CD14-positive monocyte (primary cell): ENCODE results near the gene KANSL3. TPM values are rescaled to one million over a fixed set of nuclear protein-coding genes. Genes with fewer than 3 reads are reported as not detected.
A peak's percentile ranks its signal among the peaks of the same experiment; 100 is the strongest.

Source experiments
- DNase-seq, 3 donors: peaks; one replicate each; pipeline ENCODE4 v3.0.0-alpha.2; 2011 to 2022
- H2AFZ ChIP-seq: 2 replicates; pipeline ENCODE4 v1.6.0; 2012; ENCODE audit warnings: mild to moderate bottlenecking, low read depth, low read length, inconsistent platforms; ENCODE audit not compliant: insufficient read depth, poor library complexity, severe bottlenecking
- H3K27ac ChIP-seq, 2 donors: 1 replicate in 1 of 2; 2 replicates in 1 of 2; pipeline ENCODE4 v1.5.1; 2012 to 2013; ENCODE audit warnings: low read length in 2 of 2, control low read depth in 1 of 2, inconsistent platforms in 1 of 2, low read depth in 1 of 2, mild to moderate bottlenecking in 1 of 2
- H3K27me3 ChIP-seq, 2 donors: one replicate each; pipeline versions ENCODE4 v1.6.0 to v1.6.1; 2011 to 2013; ENCODE audit warnings: low read length in 2 of 2; ENCODE audit not compliant: control insufficient read depth in 2 of 2, insufficient read depth in 2 of 2
- H3K36me3 ChIP-seq, 2 donors: replicated peaks in 1 of 2; 1 replicate in 1 of 2; 2 replicates in 1 of 2; pipeline versions ENCODE4 v1.5.1 to v1.6.1; 2012 to 2013; ENCODE audit warnings: low read length in 2 of 2, control low read depth in 1 of 2, inconsistent platforms in 1 of 2, mild to moderate bottlenecking in 1 of 2; ENCODE audit not compliant: insufficient read depth in 2 of 2, control insufficient read depth in 1 of 2
- H3K4me1 ChIP-seq, 2 donors: 1 replicate in 1 of 2; 2 replicates in 1 of 2; pipeline versions ENCODE4 v1.5.1 to v1.6.1; 2012 to 2013; ENCODE audit warnings: low read length in 2 of 2, control low read depth in 1 of 2, inconsistent platforms in 1 of 2, mild to moderate bottlenecking in 1 of 2, moderate library complexity in 1 of 2; ENCODE audit not compliant: insufficient read depth in 2 of 2, control insufficient read depth in 1 of 2
- H3K4me2 ChIP-seq: replicated peaks from 2 replicates; pipeline ENCODE3; 2012; ENCODE audit warnings: low read length, moderate library complexity, mild to moderate bottlenecking; ENCODE audit not compliant: poor library complexity, severe bottlenecking; ENCODE audit errors: extremely low read depth
- H3K4me3 ChIP-seq, 3 experiments: fragments of 200-600 bp in 1 of 3; sonication (generic) in 1 of 3; replicated peaks in 1 of 3; 1 replicate in 2 of 3; 2 replicates in 1 of 3; pipeline ENCODE4 v1.5.1; 2011 to 2013; ENCODE audit warnings: low read length in 3 of 3, mild to moderate bottlenecking in 3 of 3, control low read depth in 2 of 3, low read depth in 2 of 3, inconsistent platforms in 1 of 3, moderate library complexity in 1 of 3
- H3K79me2 ChIP-seq: 2 replicates; pipeline ENCODE4 v1.6.0; 2012; ENCODE audit warnings: mild to moderate bottlenecking, control low read depth, inconsistent platforms, low read length, moderate library complexity; ENCODE audit not compliant: insufficient read depth
- H3K9ac ChIP-seq: 2 replicates; pipeline ENCODE4 v1.6.0; 2017; ENCODE audit warnings: low read length, mild to moderate bottlenecking; ENCODE audit not compliant: insufficient read depth, poor library complexity, severe bottlenecking
- H3K9me3 ChIP-seq, 2 donors: replicated peaks in 1 of 2; 1 replicate in 1 of 2; 2 replicates in 1 of 2; pipeline versions ENCODE4 v1.5.1 to v1.6.1; 2012 to 2013; ENCODE audit warnings: low read length in 2 of 2, control low read depth in 1 of 2; ENCODE audit not compliant: control insufficient read depth in 1 of 2, insufficient read depth in 1 of 2
- H4K20me1 ChIP-seq: 2 replicates; pipeline ENCODE4 v1.6.0; 2012; ENCODE audit warnings: mild to moderate bottlenecking, low read length, control low read depth, moderate library complexity; ENCODE audit not compliant: insufficient read depth
- H3K27ac Mint-ChIP-seq, 7 donors: one replicate each; pipeline ENCODE4 v1.8.0; 2020; ENCODE audit warnings: mild to moderate bottlenecking in 7 of 7, mixed read lengths in 7 of 7, moderate library complexity in 6 of 7, inconsistent platforms in 2 of 7
- H3K27me3 Mint-ChIP-seq, 3 donors: one replicate each; pipeline ENCODE4 v1.8.0; 2021 to 2022; ENCODE audit warnings: low read depth in 3 of 3, mild to moderate bottlenecking in 3 of 3, mixed read lengths in 3 of 3, moderate library complexity in 3 of 3, inconsistent platforms in 1 of 3
- H3K36me3 Mint-ChIP-seq, 2 donors: one replicate each; pipeline ENCODE4 v1.8.0; 2020; ENCODE audit warnings: mixed read lengths in 2 of 2, inconsistent platforms in 1 of 2, mild to moderate bottlenecking in 1 of 2
- H3K4me1 Mint-ChIP-seq: one replicate; pipeline ENCODE4 v1.8.0; 2020; ENCODE audit warnings: mild to moderate bottlenecking, mixed read lengths
- H3K4me3 Mint-ChIP-seq, 2 donors: one replicate each; pipeline ENCODE4 v1.8.0; 2020; ENCODE audit warnings: mild to moderate bottlenecking in 2 of 2, mixed read lengths in 2 of 2, moderate library complexity in 1 of 2
- H3K9me3 Mint-ChIP-seq, 7 donors: one replicate each; pipeline ENCODE4 v1.8.0; 2020 to 2022; ENCODE audit warnings: mixed read lengths in 7 of 7, mild to moderate bottlenecking in 6 of 7, moderate library complexity in 6 of 7, inconsistent platforms in 2 of 7
- WGBS: methylation state at CpG from one replicate; pipeline ENCODE4 v1.1.5; 2013; ENCODE audit warnings: missing lambda C conversion rate; ENCODE audit not compliant: insufficient coverage; 5-methylcytosine and 5-hydroxymethylcytosine counted together
- intact Hi-C, 2 donors: fragments of 100-400 bp; cut with micrococcal nuclease; formaldehyde crosslinking; loops; one replicate each; pipeline versions ENCODE4 v1.15.0 to v1.15.1; 2023
- polyA plus RNA-seq, 3 donors: library from polyadenylated mRNA; depleted of rRNA in 1 of 3; unstranded in 2 of 3; stranded (reverse) in 1 of 3; fragments of 300-500 nt in 2 of 3; fragments of >200 nt in 1 of 3; fragmentation: Illumina TruSeq in 2 of 3; gene quantifications; 1 replicate in 2 of 3; 2 replicates in 1 of 3; pipeline ENCODE4 v1.2.3, GENCODE V29; 2012 to 2021
- TF ChIP-seq, protein P1 (sequence below): fragments of 200-600 bp; IDR thresholded peaks from one replicate; pipeline ENCODE4 v1.8.0; 2022; ENCODE audit warnings: antibody characterized with exemption, mild to moderate bottlenecking

KANSL3 gene
- polyA plus RNA-seq, 3 donors, result 2.5 to 25.3 (median 7.2) TPM

DNA sequence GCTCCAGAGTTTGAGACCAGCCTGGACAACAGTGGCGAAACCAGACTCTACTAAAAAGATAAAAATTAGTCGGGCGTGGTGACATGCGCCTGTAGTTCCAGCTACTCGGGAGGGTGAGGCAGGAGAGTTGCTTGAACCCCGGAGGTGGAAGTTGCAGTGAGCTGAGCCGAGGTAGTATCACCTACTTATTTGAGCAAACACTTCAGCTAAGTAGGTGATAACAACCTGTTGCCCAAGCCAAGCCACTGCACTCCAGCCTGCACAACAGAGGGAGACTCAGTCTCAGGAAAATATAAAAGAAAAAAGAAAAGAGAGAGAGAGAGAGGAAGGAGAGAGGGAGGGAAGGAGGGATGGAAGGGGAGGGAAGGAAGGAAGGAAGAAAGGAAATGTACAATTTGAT lies 25.7 kb upstream of the KANSL3 start:
- H3K4me2 ChIP-seq, result no peak overlapping the region
- peak overlapping the region in 1 of 2 donors; percentile 90 for H3K27ac ChIP-seq
- 98% methylated on average over 6 of the region's 7 CpGs for WGBS
- H3K36me3 ChIP-seq, result no peaks in the 10 kb centered on the region
- TF ChIP-seq, protein P1, sequence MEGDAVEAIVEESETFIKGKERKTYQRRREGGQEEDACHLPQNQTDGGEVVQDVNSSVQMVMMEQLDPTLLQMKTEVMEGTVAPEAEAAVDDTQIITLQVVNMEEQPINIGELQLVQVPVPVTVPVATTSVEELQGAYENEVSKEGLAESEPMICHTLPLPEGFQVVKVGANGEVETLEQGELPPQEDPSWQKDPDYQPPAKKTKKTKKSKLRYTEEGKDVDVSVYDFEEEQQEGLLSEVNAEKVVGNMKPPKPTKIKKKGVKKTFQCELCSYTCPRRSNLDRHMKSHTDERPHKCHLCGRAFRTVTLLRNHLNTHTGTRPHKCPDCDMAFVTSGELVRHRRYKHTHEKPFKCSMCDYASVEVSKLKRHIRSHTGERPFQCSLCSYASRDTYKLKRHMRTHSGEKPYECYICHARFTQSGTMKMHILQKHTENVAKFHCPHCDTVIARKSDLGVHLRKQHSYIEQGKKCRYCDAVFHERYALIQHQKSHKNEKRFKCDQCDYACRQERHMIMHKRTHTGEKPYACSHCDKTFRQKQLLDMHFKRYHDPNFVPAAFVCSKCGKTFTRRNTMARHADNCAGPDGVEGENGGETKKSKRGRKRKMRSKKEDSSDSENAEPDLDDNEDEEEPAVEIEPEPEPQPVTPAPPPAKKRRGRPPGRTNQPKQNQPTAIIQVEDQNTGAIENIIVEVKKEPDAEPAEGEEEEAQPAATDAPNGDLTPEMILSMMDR, result no peak
- H3K27me3 ChIP-seq, result no peaks in the 10 kb centered on the region
- H3K4me1 ChIP-seq, result peaks cover 35 to 38% of the 10 kb centered on the region in 2 donors
- peak overlapping the region in 5 of 7 donors; percentile 53 to 98 (median 96) for H3K27ac Mint-ChIP-seq
- H3K79me2 ChIP-seq, result no peaks in the 10 kb centered on the region
- no peak overlapping the region for H3K4me3 ChIP-seq
- no peak for DNase-seq
- H4K20me1 ChIP-seq, result no peaks in the 10 kb centered on the region
- H2AFZ ChIP-seq, result no peak overlapping the region
- H3K36me3 Mint-ChIP-seq, result no peaks in the 10 kb centered on the region
- no peak overlapping the region for H3K9ac ChIP-seq
- intact Hi-C loops, result loop anchor here in 1 of 2 donors (10.0 kb wide), 1 partner anchor 49 kb away; no protein-coding TSS in a partner anchor
- no peaks in the 10 kb centered on the region for H3K9me3 ChIP-seq
- no peak overlapping the region for H3K4me3 Mint-ChIP-seq
- H3K27me3 Mint-ChIP-seq, result peaks cover 0 to 5% (median 1%) of the 10 kb centered on the region in 3 donors
- H3K4me1 Mint-ChIP-seq, result peaks cover 29% of the 10 kb centered on the region
- peaks cover 0 to 4% (median 1%) of the 10 kb centered on the region in 7 donors for H3K9me3 Mint-ChIP-seq

DNA sequence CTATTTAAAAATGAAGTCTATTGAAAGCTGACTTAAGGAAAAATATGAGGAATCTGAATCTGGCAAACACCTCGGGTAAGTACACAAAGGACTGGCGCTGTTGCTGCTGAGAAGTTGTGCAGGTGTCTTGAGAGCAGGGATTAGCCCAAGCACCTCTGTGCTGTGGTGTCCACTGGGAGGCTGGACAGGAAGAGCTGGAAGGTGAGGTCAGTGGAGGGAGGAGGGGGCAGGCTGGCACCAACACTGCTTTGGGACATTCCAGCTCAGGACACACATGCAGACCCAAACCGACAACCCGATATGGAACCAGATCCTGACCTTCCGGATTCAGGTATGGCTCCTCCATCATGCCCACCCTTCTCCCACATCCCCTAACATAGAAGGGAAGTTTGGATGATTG lies 25.1 kb upstream of the KANSL3 start:
- no peak for DNase-seq
- no peak overlapping the region for H2AFZ ChIP-seq
- H3K9me3 Mint-ChIP-seq, result peaks cover 0 to 4% (median 1%) of the 10 kb centered on the region in 7 donors
- 100% methylated on average over 2 of the region's 5 CpGs for WGBS
- H3K4me1 Mint-ChIP-seq, result peaks cover 29% of the 10 kb centered on the region
- no peak overlapping the region for H3K4me3 ChIP-seq
- H3K4me1 ChIP-seq, result peaks cover 35 to 38% of the 10 kb centered on the region in 2 donors
- H3K9ac ChIP-seq, result no peak overlapping the region
- no peaks in the 10 kb centered on the region for H3K36me3 ChIP-seq
- H3K27me3 Mint-ChIP-seq, result peaks cover 0 to 5% (median 0%) of the 10 kb centered on the region in 3 donors
- H3K4me2 ChIP-seq, result no peak overlapping the region
- no peak overlapping the region for H3K4me3 Mint-ChIP-seq
- peak overlapping the region in 3 of 7 donors; percentile 25 to 96 (median 63) for H3K27ac Mint-ChIP-seq
- H3K27me3 ChIP-seq, result no peaks in the 10 kb centered on the region
- H3K36me3 Mint-ChIP-seq, result no peaks in the 10 kb centered on the region
- H3K79me2 ChIP-seq, result no peaks in the 10 kb centered on the region
- no peaks in the 10 kb centered on the region for H4K20me1 ChIP-seq
- intact Hi-C loops, result loop anchor here in 1 of 2 donors (10.0 kb wide), 1 partner anchor 48 kb away; no protein-coding TSS in a partner anchor
- TF ChIP-seq, protein P1, result no peak
- H3K27ac ChIP-seq, result no peak overlapping the region
- H3K9me3 ChIP-seq, result no peaks in the 10 kb centered on the region
